Lower leg skin (tissue), 4 donors: ENCODE results near the gene BATF. TPM values are rescaled to one million over a fixed set of nuclear protein-coding genes. Genes with fewer than 3 reads are reported as not detected.

Source experiments
- DNase-seq, 2 donors: peaks; one replicate each; pipeline ENCODE4 v3.0.0-alpha.2; 2019; ENCODE audit warnings: low spot score in 2 of 2
- H3K4me3 ChIP-seq: fragments of 200-600 bp; sonication (generic); 2 replicates; pipeline ENCODE4 v1.5.1; 2017; ENCODE audit warnings: mild to moderate bottlenecking, low read depth; ENCODE audit not compliant: poor library complexity, severe bottlenecking
- POLR2A ChIP-seq, 2 donors: fragments of 450-650 bp; IDR thresholded peaks; one replicate each; pipeline ENCODE4 v1.6.1; 2016 to 2017; ENCODE audit warnings: antibody characterized with exemption in 2 of 2, mild to moderate bottlenecking in 1 of 2, moderate library complexity in 1 of 2
- WGBS, 2 donors: methylation state at CpG; one replicate each; pipeline ENCODE4 v1.1.5; 2018; 5-methylcytosine and 5-hydroxymethylcytosine counted together
- intact Hi-C: fragments of 100-400 bp; cut with DNase I; formaldehyde crosslinking; loops from one replicate; pipeline ENCODE4 v1.15.0; 2023; ENCODE audit warnings: low total_unique reads
- total RNA-seq, 4 donors: library from RNA; depleted of rRNA; stranded (reverse); fragments of >200 nt; gene quantifications; one replicate each; pipeline ENCODE4 v1.1.0, GENCODE V29; 2016
- TF ChIP-seq, protein P1 (sequence below), 3 donors: fragments of 450-650 bp; IDR thresholded peaks; one replicate each; pipeline ENCODE4 v1.5.1; 2016; ENCODE audit warnings: antibody characterized with exemption in 3 of 3, mild to moderate bottlenecking in 3 of 3, moderate library complexity in 2 of 3

The BATF gene
- total RNA-seq, 4 donors from 2014 or later, result 2.1 to 7.3 (median 4.6) TPM

DNA sequence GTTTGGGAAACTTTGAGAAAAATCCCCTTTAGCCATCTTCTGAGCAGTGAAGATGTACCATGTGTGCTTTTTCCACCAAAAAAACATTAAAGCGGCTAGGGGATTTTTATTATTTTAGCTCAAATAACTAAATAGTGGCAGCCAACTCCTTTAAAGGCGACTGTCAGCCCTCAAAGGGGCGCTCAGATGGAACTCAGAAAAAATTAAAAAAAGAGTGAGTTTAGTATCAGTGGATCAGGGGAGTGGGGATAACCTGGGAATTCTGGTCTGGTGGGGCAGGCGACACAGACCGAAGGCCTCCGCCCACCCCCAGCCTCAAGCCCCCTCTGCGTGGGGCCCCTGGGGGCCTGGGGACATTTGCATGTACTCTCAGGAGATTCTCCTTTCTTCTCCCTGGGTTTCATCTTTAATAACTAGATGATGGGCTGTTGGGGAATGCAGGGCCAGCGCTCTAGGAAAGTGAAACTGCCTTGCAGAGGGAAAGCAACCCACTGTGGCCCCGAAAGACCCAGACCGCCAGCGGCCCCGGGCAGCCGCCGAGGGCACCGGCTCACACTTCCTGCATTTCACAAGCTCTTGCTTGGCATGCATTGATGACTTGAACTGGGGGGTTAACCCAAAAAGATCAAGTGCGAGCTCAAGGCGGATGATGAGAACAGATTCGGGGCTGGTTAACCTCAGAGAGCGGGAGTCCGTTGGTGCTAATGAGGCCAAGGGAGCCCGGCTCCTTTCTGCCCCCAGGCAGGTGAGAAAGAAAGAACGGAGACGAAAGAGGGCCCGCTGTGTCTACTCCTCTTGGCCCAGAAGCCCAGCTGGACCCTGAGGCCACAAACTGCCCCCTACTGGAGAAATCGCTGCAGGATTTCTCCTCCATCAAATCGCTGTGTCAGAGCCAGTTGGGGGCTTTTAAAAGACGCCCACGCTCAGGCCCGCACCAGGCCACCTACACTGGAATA, 7.3 kb upstream of the BATF start:
- no peak overlapping the region for H3K4me3 ChIP-seq
- WGBS, 2 donors, result 27 to 47% methylated on average over 29 of the region's 29 CpGs
- intact Hi-C loops, result no loop called here
- DNase-seq, result no peak
- TF ChIP-seq, protein P1, sequence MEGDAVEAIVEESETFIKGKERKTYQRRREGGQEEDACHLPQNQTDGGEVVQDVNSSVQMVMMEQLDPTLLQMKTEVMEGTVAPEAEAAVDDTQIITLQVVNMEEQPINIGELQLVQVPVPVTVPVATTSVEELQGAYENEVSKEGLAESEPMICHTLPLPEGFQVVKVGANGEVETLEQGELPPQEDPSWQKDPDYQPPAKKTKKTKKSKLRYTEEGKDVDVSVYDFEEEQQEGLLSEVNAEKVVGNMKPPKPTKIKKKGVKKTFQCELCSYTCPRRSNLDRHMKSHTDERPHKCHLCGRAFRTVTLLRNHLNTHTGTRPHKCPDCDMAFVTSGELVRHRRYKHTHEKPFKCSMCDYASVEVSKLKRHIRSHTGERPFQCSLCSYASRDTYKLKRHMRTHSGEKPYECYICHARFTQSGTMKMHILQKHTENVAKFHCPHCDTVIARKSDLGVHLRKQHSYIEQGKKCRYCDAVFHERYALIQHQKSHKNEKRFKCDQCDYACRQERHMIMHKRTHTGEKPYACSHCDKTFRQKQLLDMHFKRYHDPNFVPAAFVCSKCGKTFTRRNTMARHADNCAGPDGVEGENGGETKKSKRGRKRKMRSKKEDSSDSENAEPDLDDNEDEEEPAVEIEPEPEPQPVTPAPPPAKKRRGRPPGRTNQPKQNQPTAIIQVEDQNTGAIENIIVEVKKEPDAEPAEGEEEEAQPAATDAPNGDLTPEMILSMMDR (IDR thresholded peaks at IDR 0.05), result no peak
- no peak for TF ChIP-seq POLR2A (IDR thresholded peaks at IDR 0.05)

DNA sequence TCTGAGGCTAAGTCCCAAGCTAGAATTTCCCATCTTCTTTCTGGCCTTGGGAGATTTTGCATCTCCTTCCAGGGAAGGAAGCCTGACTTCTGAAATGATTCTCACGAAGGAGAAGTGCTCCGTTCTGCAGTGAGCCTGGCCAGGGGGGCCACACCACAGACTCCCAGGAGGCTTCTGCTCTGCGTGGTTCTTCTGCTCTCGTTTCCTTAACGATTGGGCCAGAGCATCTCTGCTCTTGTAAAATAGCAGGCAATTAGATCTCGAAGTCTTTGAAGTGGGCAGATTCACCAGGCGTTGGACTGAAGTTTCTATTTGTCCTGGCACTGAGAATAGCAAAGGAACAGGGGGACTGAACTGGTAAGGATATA, 6.7 kb upstream of the BATF start:
- 35 to 37% methylated on average over 7 of the region's 7 CpGs for WGBS, 2 donors
- TF ChIP-seq, protein P1 (IDR thresholded peaks at IDR 0.05), result no peak
- TF ChIP-seq POLR2A (IDR thresholded peaks at IDR 0.05), result no peak
- intact Hi-C loops, result no loop called here
- H3K4me3 ChIP-seq, result no peak overlapping the region
- no peak for DNase-seq

DNA sequence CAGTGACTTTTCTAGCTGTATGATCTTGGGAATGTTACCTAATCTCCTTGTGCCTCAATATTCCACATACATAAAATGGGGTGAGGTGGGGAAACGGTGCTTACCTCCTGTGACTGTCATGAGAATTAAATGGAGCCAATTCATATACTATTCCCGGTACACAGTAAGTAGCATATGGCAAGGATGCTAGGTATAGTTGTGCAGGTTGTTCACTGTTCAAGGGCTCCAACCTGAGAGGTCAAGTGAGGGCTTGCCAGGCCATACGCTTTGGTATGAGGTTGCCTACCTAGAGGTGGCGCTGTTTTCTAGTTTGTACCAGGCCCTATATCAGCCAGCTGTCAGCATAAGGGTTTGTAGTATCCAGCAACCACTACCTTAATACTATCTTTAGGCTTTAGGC, 3.6 kb upstream of the BATF start:
- no peak overlapping the region for H3K4me3 ChIP-seq
- intact Hi-C loops, result no loop called here
- WGBS, 2 donors, result 64 to 78% methylated on average over 4 of the region's 4 CpGs
- no peak for TF ChIP-seq POLR2A (IDR thresholded peaks at IDR 0.05)
- TF ChIP-seq, protein P1 (IDR thresholded peaks at IDR 0.05), result no peak
- no peak for DNase-seq

DNA sequence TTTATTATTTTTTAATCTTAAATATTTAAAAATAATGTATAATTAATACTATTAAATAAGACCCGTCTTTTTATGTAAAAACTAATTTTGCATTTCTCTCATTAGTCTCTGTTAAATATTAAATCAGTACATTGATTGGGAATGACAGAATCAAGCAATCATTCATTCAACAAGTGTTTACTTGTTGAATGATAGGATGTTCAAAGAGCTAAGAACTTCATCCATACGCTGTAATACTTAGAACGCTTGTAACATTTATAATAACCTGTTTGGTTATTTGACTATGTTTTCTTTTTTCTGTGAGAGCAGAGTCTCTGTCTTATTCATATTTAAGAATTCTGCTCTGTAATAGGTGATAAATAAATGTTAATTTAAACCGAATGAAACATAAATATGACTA, 2.9 kb upstream of the BATF start:
- WGBS, 2 donors, result 94 to 96% methylated on average over 4 of the region's 4 CpGs
- intact Hi-C loops, result no loop called here

DNA sequence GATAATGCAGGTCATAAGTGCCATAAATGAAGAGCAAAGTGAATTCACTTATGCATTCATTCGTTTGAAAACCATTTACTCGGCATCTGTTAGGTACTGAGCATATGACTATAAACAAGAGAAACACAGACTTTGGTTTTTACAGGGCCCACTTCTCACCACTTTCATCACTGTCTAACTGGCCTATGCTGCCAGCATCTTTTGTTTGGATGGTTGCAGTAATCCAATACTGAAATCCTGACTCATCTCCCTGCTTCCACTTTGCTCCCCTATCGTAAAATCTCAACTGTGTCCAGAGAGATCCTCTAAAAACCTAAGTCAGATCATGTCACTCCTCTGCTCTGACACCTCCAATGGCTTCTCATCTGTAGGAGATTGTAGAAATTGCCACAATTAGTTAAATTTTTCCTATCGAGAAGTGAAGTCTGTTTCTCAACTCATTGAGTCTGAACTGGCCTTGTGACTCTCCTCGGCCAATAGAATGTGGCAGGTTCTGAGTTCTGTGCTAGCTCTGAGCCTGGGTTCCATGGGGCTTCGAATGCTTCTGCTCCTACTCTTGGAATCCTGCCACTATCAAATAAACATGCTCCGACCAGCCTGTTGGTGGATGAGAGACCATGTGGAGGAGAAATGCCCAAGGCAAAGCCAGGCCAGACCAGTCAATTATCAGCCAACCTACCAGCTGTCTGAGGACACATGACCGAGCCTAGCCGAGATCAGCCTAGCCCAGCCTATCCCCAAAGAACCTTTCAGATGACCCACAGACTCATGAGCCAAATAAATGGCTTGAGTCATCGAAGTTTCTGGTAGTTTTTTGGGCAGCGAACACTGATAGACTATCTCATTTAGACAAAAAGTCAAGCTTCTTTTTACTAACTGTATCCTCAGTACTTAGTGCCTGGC, 2.2 kb upstream of the BATF start:
- intact Hi-C loops, result no loop called here
- no peak overlapping the region for H3K4me3 ChIP-seq
- TF ChIP-seq, protein P1 (IDR thresholded peaks at IDR 0.05), result no peak
- no peak for TF ChIP-seq POLR2A (IDR thresholded peaks at IDR 0.05)
- WGBS, 2 donors, result 85 to 87% methylated on average over 11 of the region's 11 CpGs
- no peak for DNase-seq

More for the DNA sequence above, 2.9 kb upstream of the BATF start:
- TF ChIP-seq, protein P1 (IDR thresholded peaks at IDR 0.05), result no peak
- no peak for TF ChIP-seq POLR2A (IDR thresholded peaks at IDR 0.05)
- DNase-seq, result no peak
- no peak overlapping the region for H3K4me3 ChIP-seq
